ENCODE measurements around the gene DGKD. TPM values are rescaled to one million over a fixed set of nuclear protein-coding genes. Genes with fewer than 3 reads are reported as not detected.

Gene DGKD
- total and polyA plus RNA-seq, 9 of the 15 experiments (the other 6 are each of a cell fraction or from before 2014, with no cell fraction given): 0.52 to 29.5 (median 10.6) TPM

DNA sequence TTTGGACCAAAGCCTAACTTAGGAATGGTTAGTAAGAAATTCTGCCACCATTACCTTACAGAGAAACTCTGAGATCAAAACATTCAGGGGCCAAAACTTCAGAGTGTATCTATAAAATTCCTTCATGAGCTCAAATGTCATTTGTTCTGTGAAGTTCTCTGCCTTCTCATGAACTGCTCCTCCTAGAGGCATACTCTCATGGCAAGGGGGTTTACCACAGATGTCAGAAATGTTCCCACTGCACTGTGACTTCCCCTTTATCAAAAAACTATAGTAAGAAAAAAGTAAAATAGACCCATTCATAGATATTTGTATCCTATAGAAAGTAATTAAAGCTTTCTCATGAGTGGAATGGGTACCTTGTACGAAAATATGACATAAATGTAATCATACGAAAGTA lies 143.8 kb downstream of the DGKD start (continued):
- TF ChIP-seq, protein P1, sequence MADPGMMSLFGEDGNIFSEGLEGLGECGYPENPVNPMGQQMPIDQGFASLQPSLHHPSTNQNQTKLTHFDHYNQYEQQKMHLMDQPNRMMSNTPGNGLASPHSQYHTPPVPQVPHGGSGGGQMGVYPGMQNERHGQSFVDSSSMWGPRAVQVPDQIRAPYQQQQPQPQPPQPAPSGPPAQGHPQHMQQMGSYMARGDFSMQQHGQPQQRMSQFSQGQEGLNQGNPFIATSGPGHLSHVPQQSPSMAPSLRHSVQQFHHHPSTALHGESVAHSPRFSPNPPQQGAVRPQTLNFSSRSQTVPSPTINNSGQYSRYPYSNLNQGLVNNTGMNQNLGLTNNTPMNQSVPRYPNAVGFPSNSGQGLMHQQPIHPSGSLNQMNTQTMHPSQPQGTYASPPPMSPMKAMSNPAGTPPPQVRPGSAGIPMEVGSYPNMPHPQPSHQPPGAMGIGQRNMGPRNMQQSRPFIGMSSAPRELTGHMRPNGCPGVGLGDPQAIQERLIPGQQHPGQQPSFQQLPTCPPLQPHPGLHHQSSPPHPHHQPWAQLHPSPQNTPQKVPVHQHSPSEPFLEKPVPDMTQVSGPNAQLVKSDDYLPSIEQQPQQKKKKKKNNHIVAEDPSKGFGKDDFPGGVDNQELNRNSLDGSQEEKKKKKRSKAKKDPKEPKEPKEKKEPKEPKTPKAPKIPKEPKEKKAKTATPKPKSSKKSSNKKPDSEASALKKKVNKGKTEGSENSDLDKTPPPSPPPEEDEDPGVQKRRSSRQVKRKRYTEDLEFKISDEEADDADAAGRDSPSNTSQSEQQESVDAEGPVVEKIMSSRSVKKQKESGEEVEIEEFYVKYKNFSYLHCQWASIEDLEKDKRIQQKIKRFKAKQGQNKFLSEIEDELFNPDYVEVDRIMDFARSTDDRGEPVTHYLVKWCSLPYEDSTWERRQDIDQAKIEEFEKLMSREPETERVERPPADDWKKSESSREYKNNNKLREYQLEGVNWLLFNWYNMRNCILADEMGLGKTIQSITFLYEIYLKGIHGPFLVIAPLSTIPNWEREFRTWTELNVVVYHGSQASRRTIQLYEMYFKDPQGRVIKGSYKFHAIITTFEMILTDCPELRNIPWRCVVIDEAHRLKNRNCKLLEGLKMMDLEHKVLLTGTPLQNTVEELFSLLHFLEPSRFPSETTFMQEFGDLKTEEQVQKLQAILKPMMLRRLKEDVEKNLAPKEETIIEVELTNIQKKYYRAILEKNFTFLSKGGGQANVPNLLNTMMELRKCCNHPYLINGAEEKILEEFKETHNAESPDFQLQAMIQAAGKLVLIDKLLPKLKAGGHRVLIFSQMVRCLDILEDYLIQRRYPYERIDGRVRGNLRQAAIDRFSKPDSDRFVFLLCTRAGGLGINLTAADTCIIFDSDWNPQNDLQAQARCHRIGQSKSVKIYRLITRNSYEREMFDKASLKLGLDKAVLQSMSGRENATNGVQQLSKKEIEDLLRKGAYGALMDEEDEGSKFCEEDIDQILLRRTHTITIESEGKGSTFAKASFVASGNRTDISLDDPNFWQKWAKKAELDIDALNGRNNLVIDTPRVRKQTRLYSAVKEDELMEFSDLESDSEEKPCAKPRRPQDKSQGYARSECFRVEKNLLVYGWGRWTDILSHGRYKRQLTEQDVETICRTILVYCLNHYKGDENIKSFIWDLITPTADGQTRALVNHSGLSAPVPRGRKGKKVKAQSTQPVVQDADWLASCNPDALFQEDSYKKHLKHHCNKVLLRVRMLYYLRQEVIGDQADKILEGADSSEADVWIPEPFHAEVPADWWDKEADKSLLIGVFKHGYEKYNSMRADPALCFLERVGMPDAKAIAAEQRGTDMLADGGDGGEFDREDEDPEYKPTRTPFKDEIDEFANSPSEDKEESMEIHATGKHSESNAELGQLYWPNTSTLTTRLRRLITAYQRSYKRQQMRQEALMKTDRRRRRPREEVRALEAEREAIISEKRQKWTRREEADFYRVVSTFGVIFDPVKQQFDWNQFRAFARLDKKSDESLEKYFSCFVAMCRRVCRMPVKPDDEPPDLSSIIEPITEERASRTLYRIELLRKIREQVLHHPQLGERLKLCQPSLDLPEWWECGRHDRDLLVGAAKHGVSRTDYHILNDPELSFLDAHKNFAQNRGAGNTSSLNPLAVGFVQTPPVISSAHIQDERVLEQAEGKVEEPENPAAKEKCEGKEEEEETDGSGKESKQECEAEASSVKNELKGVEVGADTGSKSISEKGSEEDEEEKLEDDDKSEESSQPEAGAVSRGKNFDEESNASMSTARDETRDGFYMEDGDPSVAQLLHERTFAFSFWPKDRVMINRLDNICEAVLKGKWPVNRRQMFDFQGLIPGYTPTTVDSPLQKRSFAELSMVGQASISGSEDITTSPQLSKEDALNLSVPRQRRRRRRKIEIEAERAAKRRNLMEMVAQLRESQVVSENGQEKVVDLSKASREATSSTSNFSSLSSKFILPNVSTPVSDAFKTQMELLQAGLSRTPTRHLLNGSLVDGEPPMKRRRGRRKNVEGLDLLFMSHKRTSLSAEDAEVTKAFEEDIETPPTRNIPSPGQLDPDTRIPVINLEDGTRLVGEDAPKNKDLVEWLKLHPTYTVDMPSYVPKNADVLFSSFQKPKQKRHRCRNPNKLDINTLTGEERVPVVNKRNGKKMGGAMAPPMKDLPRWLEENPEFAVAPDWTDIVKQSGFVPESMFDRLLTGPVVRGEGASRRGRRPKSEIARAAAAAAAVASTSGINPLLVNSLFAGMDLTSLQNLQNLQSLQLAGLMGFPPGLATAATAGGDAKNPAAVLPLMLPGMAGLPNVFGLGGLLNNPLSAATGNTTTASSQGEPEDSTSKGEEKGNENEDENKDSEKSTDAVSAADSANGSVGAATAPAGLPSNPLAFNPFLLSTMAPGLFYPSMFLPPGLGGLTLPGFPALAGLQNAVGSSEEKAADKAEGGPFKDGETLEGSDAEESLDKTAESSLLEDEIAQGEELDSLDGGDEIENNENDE (IDR thresholded peaks at IDR 0.05; ENCODE audit: low read depth, low read length): no peak
- TF ChIP-seq STAT5B (CRISPR knock-in tag; IDR thresholded peaks at IDR 0.05) (no peak), SMAD4 (CRISPR knock-in tag; conservative IDR thresholded peaks at IDR 0.05) (no peak), RBM39 (optimal IDR thresholded peaks at IDR 0.05; ENCODE audit: low read depth, low read length) (no peak), SMAD2 (IDR thresholded peaks at IDR 0.05; ENCODE audit: low read depth, low read length) (no peak), EP300 (IDR thresholded peaks at IDR 0.05; ENCODE audit: low read length) (no peak)
